Stimulated activated CD8-positive, alpha-beta memory T cell treated with anti-CD3 and anti-CD28 coated beads, Interleukin-7, amount 100 ng/mL, for 24 hours (primary cell): ENCODE results near the gene METTL1.
"Not testable (repeated sequence)": the region's sequence is repeated elsewhere in the genome, so short reads cannot be mapped to it uniquely, and the experiment has no call there.

Source experiments
- DNase-seq: peaks from one replicate; pipeline ENCODE4 v3.0.0-alpha.2; 2020; ENCODE audit warnings: low read depth

METTL1 gene

DNA sequence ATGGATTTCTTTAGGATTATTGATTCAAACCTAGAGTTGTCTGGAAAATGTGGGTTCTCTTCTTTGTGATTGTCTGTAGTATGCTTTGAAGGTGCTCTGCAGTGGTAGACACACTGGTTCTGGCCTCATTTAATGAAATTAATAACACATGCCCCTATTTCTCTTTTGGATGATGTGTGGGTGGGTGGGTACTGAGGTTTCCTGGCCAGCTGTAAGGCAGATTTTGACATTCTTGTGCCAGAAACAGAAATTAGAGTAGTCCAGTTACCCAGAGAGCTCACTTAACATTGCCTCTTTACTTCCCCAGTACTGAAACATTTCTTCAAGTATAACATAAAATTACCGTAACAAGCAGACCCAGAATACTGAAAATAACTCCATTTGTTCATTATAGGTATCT is 25.1 kb upstream of the METTL1 start:
- no peak for DNase-seq

DNA sequence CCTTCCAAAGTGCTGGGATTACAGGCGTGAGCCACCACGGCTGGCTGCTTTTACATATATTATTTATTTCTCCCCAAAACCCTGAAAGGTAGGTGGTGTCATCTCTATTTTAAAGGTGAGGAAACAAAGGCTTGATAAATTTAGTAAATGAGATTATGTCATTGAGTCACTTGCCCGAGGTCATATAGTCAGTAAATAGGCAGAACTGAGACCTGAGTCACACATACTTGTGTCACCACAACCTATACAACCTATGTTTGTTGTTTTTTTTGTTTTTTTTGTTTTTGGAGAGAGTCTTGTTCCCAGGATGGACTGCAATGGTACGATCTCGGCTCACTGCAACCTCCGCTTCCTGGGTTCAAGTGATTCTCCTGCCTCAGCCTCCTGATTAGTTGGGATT is 23.4 kb upstream of the METTL1 start:
- DNase-seq = no peak

DNA sequence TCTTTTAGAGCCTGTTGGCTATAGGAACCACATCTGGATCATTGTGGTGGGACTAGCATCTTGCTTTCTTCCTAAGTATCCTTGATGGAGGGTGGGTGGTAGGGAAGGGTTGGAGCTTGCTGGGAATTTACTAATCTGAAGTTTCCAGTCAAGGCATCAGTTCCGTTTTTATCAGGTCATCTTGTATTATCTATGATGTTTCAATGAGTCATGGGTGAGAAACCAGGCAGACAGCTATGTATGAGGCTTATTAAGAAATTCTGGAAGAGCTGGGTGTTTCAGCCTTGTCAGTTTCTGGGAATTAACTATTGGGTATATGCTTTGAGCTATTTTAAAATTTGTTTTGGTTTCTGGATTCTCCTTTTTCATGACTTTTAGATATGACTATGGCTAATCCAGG is 22.0 kb upstream of the METTL1 start:
- no peak for DNase-seq

DNA sequence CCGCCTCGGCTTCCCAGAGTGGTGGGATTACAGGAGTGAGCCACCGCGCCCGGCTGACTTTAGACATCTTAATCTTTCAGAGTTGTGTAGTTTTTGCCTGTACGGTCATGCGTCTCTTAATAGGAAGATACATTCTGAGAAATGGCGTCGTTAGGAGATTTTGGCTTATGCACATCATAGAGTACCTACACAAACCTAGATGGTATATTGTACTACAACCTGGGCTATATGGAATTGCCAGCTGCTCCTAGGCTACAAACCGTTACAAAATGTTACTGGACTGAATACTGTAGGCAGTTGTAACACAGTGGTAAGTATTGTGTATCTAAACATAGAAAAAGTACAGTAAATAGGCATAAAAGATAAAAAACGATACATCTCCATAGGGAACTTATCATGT is 12.0 kb upstream of the METTL1 start:
- no peak for DNase-seq

DNA sequence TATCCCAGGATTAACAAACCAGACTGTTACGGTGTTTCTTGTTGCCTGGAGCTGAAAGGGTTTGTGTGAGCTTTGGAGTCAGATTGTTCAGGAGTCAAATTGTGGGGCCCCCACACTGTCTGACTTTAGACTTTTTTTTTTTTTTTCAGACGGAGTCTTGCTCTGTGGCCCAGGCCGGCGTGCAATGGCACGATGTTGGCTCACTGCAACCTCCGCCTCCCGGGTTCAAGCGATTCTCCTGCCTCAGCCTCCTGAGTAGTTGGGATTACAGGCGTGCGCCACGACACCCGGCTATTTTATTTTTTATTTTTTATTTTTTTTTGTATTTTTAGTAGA is 11.5 kb upstream of the METTL1 start:
- DNase-seq = no peak

DNA sequence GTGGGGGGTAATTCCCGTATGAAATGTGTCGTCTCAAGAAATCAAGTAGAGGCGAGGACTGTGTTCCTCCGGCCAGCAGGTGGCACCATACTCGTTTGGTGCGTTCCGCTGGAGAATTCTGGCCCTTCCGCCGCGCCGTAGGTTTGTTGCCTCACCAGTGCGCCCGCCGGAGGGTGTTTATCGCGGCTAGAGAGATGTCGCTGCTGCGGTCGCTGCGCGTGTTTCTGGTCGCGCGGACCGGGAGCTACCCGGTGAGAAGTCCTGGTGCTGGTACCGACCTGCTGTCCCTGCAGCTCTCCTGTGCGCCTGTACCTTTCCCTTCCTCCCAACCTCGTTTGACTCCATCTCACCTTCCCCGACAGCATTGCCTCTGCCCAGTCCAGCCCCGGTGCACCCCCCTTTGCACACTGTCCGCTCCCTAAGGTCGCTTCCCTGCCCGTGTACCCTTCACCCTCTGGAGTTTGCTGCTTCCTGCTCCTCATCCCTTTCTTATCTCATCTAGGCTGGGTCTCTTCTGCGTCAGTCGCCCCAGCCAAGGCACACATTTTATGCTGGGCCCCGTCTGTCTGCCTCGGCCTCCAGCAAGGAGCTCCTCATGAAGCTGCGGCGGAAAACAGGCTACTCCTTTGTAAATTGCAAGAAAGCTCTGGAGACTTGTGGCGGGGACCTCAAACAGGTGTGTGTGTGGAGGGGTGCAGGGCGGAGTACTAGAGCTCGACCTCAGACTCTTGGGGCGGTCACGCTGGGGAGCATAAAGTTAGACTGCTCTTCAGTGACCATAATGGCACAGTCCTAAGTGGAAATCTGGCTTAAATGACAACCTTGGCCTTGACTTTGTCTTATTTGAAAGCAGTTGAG is 10.9 kb upstream of the METTL1 start, which contains the start of gene TSFM:
Gene TSFM (plus strand): TSS at position 180 of the 858 bp plus-strand sequence. CDS start 15 bp downstream, at position 195.
- peak; percentile 96 for DNase-seq

DNA sequence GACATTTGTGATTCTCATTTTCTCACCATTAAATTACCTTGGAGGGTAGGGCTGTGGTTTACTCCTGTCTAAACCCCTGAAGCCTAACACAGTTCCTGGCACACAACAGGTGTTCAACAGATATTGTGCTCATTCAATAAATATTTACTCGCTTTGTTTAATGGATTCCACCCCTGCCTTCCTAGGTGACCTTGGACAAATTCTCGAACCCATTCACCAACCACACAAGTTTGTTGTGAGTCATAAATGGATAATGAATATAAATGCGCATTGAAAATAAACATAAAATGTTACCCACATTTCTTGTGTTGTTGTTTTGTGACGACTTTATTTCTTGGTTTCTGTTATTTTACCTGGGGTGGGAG is 10.3 kb upstream of the METTL1 start:
- no peak for DNase-seq

DNA sequence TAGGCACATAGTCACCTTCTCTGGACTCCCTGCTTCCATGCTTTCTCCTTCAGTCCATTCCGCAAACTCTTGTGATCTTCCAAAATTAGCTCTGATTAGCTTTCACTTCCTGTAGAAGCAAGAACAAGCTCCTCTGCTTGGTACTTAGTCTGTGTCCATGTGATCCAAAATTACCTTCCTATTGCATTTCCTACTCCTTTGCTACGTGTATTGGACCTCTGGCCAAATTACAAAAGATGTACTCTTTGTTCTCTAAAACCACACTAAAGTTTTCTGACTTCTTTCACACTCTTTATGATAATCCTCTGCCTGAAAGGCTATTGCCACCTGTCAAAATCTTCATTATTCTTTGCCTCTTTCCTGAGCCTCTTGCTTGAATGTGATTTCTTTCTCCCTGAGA is 9.9 kb upstream of the METTL1 start:
- no peak for DNase-seq

DNA sequence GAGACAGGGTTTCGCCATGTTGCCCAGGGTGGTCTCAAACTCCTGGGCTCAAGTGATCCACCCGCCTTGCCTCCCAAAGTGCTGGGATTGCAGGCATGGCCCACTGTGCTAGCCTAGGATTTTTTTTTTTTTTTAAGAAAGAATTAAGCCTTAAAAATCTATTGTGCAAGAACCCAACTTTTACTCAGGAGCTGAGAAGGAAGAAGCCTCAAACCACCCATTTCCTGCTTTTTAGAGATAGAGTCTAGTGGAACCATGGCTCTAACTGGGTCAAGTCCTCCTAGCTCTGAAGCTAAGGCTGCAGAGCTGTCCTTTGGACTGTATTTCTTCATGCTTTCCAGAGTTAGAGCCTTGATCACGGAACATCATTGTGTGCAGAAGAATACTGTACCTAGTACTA is 9.3 kb upstream of the METTL1 start:
- no peak for DNase-seq

DNA sequence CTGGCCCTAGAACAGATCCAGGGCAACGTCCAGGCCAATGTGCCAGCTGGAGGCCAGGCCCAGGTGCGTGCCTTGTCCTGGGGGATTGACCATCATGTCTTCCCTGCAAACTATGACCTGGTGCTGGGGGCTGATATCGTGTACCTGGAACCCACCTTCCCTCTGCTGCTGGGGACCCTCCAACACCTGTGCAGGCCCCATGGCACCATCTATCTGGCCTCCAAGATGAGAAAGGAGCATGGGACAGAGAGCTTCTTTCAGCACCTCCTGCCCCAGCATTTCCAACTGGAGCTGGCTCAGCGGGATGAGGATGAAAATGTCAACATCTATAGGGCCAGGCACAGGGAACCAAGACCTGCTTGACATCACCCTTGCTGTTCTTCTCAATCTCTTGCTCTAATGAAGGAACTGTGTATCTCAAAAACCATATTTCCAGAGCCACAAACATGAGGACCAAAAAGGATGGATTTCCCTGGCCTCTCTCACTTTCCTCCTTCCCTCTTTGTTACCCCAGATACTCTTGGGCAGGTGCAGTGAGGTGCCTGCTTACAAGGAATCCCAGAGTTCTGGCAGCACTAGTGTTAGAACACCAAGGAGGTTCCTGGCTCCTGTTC is 8.5 kb upstream of the METTL1 start:
- no peak for DNase-seq

DNA sequence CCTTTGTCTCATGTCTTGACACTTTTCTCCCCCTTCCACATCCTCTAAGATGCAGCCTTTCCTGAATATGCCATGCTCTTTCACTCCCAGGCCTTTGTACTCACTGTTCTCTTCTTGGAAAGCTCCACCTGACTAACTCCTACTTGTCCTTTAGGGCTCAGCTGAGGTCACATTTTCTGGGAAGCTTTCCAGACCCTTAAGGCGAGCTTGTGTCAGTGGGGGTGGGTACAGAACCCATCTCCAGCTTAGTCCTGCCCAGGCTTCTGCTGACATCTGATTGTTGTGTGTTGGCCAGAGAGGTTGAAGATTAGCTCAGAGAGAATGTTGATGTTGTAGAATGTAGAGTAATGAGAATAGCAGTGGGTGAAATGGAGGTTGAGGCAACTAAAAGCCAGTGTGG is 7.8 kb upstream of the METTL1 start:
- DNase-seq = no peak

DNA sequence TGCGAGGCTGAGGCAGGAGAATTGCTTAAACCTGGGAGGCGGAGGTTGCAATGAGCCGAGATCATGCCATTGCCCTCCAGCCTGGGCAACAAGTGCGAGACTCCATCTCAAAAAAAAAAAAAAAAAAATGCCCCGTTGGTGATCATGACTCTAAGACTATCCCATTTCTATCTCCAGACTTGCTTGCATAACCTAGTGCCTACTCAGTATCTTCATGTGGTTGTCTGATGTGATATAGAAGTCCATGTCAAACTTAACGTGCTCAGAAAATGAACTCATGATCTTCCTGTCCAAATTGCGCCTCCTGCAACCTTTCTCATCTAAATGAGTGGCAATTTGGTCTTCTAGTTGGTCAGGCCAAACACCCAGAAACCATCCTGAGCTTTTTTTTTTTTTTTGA is 6.0 kb upstream of the METTL1 start:
- no peak for DNase-seq

DNA sequence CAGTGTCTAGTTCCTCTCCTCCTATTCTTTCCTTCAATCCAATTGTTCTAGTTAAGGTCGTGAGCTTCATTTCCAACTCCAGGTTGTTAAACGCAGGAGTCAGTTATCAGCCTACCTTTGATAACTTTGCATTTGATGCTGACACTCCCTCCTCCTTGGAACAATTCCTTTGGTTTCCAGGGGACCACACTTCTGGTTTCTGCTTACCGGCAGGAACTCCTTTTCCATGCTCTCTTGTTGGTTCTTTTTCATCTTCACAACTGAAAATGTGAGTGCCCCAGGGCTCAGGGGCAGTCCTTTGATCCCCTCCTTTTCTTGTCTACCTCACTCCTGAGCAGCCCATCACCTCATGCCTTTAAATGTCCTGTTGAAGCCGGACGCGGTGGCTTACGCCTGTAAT is 5.5 kb upstream of the METTL1 start:
- no peak for DNase-seq

DNA sequence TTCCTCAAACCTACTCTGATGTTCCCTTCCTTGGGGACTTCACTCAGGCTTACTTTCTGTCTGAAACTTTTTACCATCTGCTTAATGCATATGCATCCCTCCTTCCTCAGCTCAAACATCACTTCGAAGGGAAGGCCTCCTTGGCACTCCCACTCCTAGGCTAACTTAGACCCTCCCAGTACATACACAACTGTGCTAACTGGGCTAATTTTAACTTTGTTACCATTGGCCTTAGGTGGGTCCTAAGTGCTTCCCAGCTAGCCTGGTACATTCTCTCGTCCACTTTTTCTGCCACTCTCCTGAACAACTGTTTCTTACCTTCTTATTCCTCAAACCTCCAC is 4.3 kb upstream of the METTL1 start:
- no peak for DNase-seq

DNA sequence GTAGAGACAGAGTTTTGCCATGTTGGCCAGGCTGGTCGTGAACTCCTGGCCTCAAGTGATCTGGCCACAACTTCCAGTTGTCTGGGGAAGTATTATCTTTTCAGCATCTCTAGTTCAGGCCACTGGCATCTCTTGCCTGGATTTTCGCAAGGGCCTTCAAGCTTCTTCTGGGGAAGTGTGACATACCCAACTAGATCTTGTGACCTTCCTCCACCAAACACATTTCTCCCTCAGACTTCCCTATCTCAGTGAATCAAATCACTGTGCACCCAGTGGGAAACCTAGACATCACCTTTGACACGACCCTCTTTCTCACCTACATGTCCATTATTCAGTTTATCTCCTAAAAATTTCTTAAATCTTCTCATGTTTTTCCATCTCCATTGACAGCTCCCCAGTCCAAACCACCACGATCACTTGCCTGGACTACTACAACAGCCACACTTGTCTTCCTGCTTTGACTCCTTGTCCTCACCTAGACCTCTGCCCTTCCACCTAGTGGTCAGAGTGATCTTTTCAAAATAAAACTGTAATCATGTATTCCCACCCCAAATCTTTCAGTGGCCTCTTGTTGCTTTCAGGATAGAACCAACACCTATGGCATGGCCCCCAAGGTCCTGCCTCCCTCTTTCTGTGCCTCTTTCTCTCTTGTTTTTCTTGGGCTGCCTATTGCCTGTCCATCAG is 3.8 kb upstream of the METTL1 start:
- no peak for DNase-seq

DNA sequence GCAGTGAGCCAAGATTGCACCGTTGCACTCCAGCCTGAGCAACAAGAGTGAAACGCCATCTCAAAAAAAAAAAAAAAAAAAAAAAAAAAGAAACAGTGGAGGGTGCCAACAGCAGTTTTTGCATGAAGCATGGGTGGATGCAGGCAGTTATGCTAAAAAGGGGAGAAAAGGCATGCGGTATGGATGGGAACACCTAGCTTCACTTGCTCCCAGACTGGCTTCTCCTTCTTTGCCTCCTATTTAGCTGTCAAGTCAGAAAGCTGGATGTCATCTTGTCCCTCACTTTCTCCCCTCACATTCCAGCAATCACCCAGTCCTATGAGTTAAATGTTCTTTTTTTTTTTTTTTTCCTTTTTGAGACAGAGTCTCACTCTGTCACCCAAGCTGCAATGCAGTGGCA is 3.1 kb upstream of the METTL1 start:
- DNase-seq = no peak

DNA sequence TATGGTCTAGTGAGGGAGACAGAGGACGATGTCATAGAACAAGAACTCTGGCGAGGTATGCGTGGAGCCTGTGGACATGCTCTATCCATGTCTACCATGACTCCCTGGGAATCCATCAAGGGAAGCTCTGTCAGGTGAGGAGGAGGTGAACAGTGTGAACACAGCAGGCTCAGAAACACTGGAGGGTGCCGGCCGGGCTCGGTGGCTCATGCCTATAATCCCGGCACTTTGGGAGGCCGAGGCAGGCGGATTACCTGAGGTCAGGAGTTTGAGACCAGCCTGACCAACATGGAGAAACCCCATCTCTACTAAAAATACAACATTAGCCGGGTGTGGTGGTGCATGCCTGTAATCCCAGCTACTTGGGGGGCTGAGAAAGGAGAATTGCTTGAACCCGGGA is 2.7 kb upstream of the METTL1 start:
- DNase-seq = not testable (repeated sequence)

DNA sequence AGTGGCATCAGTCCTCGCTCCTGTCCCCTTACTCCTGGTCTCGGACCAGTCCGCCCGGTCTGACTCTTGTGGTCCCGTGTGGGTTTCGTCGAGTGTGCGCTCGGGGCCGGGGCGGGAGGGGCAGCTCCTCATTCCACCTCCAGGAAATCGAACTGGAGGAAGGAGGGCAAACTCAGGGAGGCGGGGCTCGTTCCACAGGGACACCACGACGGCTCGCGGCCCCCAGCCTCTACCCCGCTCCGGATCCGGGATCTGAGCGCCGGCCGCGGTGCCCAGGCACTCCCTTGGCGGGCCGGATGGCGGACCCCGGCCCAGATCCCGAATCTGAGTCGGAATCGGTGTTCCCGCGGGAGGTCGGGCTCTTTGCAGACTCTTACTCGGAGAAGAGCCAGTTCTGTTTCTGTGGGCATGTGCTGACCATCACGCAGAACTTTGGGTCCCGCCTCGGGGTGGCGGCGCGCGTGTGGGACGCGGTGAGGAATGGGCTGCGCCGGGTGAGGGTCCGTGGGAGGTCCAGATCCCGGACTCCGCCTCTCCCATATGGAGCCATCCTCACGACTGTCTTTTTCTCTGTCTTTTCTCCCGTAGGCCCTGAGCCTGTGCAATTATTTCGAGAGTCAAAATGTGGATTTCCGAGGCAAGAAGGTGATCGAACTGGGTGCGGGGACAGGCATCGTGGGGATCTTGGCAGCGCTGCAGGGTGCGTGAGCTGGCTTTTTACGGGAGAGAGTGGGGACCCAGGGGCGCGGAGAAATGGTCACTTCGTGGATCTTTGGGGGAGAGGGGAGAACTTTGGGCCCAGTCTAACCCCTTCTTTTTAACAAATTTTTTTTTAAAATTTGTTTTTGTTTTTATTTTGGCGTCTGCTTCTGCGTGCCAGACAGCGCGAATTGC is 771 bp upstream of the METTL1 start, which contains the start of gene EEF1AKMT3:
Gene EEF1AKMT3 (plus strand): TSS at position 186 of the 894 bp plus-strand sequence. CDS start 111 bp downstream, at position 297.
- no peak for DNase-seq

DNA sequence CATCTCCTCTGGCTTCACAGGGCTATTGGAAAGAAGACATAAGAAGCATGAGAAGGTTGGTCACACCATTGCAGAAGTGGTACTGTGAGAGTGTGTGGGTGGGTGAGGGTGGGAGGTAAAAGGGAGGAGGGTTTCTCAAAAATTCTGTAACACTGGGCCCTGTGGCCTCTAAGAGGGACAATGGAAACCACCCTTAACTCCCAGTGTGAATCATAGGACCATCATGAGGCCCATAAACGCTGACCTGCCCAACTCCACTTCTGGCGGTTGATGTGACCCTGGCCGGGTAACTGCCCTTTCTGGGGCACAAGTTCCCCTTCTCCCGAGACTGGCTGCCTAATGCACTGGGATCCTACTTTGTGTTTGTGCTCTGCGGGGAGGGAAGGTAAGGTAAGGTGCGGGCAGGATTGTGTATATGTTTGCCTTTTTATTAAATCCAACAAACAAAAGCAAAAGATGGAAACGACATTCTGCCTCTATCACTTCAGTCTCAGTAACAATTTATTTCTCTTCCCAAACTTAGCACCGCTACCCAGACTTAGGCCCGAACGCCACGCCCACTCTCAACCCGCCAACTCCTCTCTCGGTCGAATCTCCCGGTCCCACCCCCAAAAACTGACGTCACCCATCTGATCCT is 551 bp downstream of the METTL1 start:
- peak; percentile 84 for DNase-seq

DNA sequence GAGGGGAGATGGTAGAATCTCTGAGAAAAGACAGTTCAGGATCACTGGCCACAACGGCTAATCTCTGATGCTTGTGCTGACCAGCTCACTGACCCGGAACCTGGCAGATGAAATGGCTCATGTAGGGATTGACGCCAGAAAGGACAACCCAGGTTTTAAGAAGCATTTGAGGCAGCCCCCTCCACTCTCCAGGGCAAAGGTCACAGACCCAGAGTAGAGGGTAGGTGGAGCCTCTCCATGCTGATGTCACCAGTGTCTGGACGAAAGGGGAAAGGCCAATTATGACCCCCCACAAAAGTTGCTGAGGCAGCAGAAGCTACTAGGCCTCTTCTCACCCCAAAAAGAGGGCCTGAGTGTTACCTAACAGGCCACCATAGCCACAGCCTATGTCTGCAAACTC is 1.2 kb downstream of the METTL1 start:
- no peak for DNase-seq

DNA sequence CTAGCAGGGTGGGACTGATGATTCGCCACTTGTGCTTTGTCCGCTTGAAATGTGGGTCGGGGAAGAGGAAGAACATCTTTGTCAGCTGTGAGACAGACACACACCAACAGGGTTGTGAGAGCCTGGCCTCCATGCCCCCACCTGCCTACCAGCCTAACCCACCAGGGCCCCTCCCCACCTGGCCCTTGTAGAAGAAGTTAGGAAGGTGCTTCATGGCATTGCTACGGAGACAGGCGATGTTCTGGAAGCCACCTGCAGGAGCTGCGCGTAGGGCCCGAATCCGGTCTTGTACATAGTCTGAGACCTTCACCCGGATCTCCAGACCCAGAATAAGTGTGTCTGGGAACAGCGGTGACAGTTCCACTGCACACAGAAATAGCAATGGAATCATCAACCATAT is 2.3 kb downstream of the METTL1 start:
- no peak for DNase-seq

DNA sequence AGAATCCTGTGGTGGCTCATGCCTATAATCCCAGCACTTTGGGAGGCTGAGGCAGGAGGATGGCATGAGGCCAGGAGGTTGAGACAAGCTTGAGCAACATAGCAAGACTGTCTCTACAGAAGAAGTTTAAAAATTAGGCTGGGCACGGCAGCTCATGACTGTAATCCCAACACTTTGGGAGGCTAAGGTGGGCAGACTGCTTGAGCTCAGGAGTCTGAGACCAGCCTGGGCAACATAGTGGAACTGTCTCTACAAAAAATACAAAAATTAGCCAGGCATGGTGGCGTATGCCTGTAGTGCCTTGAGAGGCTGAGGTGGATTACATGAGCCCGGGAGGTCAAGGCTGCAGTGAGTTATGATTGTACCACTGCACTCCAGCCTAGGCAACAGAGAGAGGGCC is 4.0 kb downstream of the METTL1 start:
- no peak for DNase-seq
